GM12892 (cell line): ENCODE measurements around the gene AANAT.

Experiments
- DNase-seq: peaks from one replicate; pipeline ENCODE4 v3.0.0; 2011; ENCODE audit not compliant: insufficient read length
- FAIRE-seq: peaks from 2 replicates; lab custom pipeline; 2011; peaks lifted over from hg19 to GRCh38; lab: Jason Lieb, UNC
- POLR2A ChIP-seq: IDR thresholded peaks from 2 replicates; pipeline ENCODE4 v1.6.1; 2011; ENCODE audit warnings: low read depth, low read length, control low read depth
- POLR2AphosphoS5 ChIP-seq: IDR thresholded peaks from 2 replicates; pipeline ENCODE4 v1.6.1; 2011; ENCODE audit warnings: low read depth, low read length, control low read depth
- TAF1 ChIP-seq: IDR thresholded peaks from 2 replicates; pipeline ENCODE4 v1.6.1; 2011; ENCODE audit warnings: low read depth, mild to moderate bottlenecking, control low read depth, low read length, borderline replicate concordance

AANAT gene

DNA sequence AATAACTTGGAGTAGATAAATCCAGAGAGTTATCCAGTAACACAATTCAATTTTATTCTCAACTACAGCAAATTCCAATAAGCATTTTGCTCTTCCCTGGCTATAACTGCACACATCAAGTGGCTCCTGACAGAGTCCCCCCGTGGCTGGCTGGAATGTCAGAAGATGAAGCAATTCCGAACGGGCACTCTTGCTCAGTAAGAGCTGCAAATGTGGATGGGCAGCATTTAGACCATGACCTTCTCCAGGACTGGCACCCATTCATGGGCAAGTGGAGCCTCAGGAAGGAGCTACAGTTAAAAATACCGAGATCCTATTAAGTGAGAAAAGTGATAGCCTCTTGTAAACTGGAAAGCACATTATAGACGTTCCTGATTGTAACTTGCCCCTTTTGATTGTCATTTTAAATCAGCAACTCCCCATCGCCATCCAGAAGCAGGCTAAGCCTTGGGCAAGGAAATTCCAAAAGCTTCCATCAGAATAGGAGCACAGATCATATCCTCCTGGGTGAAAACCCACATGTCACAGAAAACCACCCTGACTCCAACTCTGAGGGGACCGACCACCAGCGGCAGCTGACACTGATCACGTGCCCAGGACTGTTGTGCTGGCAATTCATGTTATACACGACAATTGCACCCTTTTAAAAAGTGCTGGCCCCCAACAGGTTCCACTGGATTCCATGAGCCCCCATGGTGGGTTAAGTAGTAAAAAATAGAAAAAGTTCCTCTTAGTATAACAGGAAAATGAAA lies 21.5 kb upstream of the AANAT start:
- no peak for TF ChIP-seq POLR2A
- TF ChIP-seq TAF1 = no peak
- TF ChIP-seq POLR2AphosphoS5 = no peak
- no peak for DNase-seq
- no peak for FAIRE-seq

DNA sequence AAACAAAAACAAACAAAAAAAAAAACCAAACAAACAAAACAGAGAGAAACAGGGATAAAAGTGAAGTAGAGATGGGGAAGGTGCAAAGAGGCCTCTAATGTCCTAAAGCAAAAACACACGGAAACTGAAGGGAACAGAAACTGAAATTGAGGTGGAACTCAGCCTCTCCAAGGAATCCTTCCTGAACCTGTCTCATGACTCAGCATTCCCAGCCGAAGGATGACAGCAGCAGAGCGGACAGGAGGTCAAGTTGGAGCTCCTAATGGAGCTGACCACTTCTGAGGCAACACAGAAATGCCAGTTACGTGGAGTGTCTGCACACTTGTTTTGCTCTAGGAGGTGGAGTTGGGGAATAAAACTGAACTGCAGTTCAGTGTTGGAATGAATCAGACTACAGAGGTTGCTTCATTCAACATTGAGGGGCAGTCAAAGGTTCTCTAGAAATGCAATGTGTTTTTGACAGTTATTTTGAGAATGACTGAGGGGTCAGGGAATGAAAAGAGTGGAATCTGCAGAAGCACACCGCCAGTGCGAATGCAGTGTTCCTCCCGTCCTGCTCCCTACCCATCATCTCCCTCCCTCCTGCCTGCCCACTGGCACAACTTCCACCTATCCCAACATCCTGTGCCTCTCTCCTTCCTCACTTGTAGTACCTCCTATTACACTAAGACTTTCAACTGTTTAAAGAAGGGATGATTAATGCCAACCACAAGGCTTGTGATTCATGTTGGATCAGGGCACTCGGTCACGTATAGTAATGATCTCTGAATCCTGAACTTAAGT lies 20.8 kb upstream of the AANAT start:
- FAIRE-seq = no peak
- DNase-seq = no peak
- no peak for TF ChIP-seq POLR2AphosphoS5
- no peak for TF ChIP-seq TAF1
- TF ChIP-seq POLR2A = no peak

DNA sequence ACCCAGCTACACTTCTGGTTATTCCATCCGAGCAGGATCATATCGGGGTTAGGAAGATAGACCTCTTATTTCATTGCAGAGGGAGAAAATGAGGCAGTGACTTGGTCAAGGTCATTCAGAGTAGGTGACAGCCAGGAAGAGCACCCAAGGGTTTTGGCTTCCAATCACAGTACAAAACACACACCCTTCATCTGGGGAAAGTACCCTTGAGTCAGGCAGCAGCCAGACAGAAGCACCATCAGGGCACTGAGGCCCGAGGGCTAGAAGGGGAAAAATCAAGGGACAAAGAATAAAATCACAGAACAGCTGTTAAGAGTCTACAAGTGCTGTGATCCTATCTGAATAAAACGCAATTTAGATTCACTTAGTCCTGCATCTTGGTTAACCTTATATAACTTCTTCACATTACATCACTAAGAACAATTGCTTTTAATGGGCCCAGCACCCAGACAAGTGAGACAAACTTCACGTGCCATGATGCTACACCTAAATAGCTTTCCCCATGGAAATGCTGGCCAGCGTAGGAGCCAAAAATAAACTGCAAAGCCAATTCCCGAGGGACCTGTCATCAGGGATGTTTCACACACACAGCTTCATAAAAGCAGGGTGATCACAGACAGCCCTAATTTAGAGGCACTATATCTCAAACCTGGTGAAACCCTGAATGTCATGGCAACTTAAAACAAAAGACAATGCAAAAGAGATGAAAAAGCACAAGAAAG lies 19.3 kb upstream of the AANAT start:
- peak; percentile 68 for FAIRE-seq

DNA sequence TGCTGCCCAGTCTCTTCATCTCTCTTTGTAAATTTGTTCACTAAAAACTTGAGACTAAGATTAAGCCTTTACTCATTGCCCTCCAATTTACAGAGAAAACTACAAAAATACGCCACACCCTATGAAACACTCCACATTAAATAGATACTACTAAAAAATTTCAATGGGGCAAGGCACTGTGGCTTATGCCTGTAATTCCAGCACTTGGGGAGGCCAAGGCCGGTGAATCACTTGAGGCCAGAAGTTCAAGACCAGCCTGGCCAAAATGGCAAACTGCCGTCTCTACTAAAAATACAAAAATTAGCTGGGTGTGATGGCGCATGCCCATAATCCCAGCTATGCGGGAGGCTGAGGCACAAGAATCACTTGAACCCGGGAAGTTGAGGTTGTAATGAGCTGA lies 18.3 kb upstream of the AANAT start:
- no peak for DNase-seq
- TF ChIP-seq POLR2A (no peak), TAF1 (no peak), POLR2AphosphoS5 (no peak)
- FAIRE-seq = no peak

More for the DNA sequence above, 19.3 kb upstream of the AANAT start:
- no peak for TF ChIP-seq POLR2AphosphoS5
- TF ChIP-seq POLR2A = no peak
- no peak for TF ChIP-seq TAF1
- no peak for DNase-seq

DNA sequence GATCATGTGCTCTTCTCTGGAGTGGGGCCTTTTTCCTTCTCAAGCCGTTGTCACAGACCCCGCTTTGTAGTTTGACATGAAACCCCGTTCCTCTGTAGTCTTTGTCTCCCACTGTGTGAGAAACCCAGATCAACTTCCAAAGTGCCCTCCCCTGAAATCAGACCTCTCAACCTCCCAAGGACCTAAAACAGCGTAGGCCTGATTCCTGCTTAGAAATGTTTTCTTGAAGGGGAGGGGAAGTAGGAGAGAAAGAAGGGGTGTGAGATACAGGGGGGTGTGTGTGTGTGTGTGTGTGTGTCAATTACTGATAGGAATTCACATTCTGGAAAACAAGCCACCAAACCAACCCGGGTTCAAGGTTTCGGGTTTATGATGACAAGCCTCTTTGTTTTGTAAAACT lies 15.9 kb upstream of the AANAT start:
- FAIRE-seq = no peak
- DNase-seq = no peak
- TF ChIP-seq TAF1 = no peak
- TF ChIP-seq POLR2A = no peak
- no peak for TF ChIP-seq POLR2AphosphoS5

DNA sequence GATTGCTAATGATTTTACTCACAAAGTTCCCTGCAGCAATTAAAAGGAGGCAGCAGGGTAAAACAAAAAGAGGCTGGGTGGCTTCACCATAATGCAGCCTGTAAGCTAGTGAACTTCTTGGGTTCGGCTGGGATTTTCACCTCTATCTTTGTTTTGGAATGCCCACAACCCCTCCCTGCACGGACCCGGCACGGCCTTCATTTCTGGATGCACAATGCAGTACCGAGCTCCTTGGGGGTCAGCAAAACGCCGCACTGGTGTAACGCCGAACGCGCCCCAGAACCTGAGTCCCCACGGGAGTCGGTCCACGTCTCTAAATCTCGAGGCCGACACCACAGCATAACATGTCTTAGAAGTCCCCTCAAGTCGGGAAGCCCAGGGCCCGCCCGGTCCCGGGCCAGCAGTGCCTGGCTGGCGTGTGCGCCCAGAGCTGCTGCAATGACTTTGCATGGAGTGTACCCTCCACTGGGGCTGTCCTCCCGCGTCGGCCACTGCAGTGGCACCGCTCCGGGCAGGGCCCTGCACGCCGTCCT lies 15.2 kb upstream of the AANAT start:
- DNase-seq = no peak
- TF ChIP-seq TAF1 = no peak
- no peak for TF ChIP-seq POLR2A
- FAIRE-seq = peak; percentile 38

DNA sequence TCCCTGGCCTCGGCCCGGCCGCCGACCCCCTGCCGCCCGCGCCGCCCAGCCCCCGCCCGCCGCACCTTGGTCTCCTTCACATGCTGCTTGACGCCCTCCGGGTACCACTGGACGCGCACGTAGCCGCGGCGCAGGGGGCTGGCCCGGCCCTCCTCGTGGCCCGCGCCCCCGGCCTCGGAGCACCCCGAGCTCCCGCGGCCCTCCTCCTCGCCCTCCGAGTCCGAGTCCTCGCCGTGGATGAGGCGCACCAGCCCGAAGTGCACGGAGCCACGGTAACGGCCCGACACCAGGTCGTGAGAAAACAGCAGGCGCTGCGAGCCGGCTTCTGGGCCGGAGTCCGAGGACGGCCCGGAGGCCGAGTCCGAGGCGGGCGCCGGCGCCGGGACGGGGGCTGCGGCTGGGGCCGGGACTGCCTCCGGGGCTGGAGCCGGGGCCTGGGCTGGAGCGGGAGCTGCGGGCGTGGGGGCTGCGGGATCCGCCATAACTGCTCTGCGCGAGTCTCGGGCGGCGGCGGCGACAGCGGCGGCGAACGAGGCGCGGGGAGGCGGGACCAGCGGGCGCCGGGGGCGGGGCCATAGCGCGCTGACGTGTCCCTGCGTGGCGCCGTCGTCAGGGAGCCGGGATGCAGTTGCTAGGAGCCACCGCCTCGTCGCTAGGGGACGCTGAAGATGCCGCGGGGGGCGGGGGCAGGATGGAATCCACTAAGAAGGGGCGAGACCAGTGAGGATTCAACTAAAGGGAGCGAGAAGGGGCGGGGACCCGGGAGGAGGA lies 14.6 kb upstream of the AANAT start, which contains the start of gene UBE2O:
TSS of gene UBE2O (minus strand) at position 493 of the 771 bp plus-strand sequence. CDS start at position 482, 11 bp downstream.
- DNase-seq (peak; percentile 96), FAIRE-seq (peak; percentile 87)
- TF ChIP-seq POLR2AphosphoS5 (no peak), TAF1 (0 out of 2 replicates have a peak, but pooled peaks have one; percentile 54), POLR2A (peak; percentile 65; the same call in 1 of the 2 replicates)

DNA sequence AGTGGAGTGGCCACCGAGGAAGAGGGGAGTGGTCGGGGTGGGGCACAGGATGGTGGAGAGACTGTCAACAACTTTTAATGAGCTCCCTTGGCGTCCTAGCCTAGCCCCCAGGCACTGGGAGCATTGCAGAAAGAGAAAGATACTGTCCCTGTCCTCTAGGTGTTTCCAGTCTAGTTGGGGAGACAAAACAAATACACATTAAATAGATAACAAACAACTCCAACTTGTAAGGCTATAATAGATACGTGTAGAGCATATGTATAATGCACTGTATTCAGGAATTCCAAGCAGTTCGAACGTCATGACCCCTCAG lies 14.0 kb upstream of the AANAT start:
- TF ChIP-seq TAF1 = no peak
- TF ChIP-seq POLR2AphosphoS5 = no peak
- no peak for TF ChIP-seq POLR2A
- DNase-seq (no peak), FAIRE-seq (no peak)

DNA sequence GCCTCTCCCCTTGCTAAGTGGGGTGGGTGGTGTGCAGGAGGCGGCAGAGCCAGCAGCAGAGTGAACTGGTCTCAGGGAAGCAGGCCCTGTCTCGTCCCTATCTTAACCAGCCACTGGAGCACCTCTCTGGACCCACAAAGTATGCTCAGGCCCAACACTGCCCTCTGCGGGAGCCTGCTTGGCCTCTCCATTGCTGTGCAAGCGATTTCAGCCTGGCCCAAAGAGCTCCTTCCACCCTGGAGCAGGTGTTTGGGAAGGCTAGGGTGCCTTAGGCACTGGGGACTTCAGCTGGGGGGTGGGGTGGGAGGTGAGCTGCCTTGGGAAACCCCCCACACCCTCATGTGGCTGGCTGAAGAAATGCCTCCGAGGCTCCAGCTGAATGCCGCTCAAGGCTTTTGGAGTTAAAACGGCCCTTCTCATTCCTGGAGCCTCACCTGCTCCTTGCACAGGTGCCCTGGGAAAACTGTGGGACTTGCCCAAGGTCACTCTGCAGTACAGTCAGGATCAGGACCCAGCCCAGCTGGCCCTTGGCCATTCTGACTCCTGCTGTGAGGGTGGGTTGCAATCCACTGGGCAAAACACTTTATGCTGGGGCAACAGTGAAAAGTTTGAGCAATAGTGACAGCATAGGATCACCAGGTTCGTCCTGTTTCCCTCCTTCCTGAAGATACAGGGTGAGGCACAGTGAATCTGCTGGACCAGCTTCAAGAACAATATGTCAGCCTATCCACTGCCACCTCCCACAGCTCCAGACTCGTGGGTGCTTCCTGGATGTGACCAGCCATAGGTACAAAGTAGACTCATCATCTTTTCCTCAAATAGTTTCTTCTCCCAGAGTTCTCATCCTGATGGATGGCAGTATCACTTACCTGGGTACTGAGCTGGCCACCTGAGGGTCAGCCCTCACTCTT lies 8.6 kb upstream of the AANAT start:
- TF ChIP-seq POLR2AphosphoS5 (no peak), POLR2A (no peak), TAF1 (no peak)
- FAIRE-seq = peak; percentile 46

More for the DNA sequence above, 8.6 kb upstream of the AANAT start:
- peak; percentile 60 for DNase-seq
